ENCODE data around the gene SUCLG2.

Gene SUCLG2

GRCh38 chr3:67522081-67522480 is 132.3 kb downstream of the SUCLG2 start:
- no peak for TF ChIP-seq CSRNP3 (CRISPR knock-in tag; IDR thresholded peaks at IDR 0.05)
- TF ChIP-seq BACH2 (CRISPR knock-in tag; IDR thresholded peaks at IDR 0.05; ENCODE audit: borderline replicate concordance) = no peak
- no peak for TF ChIP-seq TOX (CRISPR knock-in tag; IDR thresholded peaks at IDR 0.05; ENCODE audit: borderline replicate concordance)
- TF ChIP-seq TCF4 (CRISPR knock-in tag; IDR thresholded peaks at IDR 0.05; ENCODE audit: borderline replicate concordance) = no peak
- no peak for ATAC-seq

GRCh38 chr3:67521053-67521646 is 133.3 kb downstream of the SUCLG2 start:
- no peak for ATAC-seq
- no peak for TF ChIP-seq ESRRG (CRISPR knock-in tag; IDR thresholded peaks at IDR 0.05)
- no peak for TF ChIP-seq SNAI2 (CRISPR knock-in tag; IDR thresholded peaks at IDR 0.05)

GRCh38 chr3:67518236-67518635 is 136.2 kb downstream of the SUCLG2 start:
- no peak for ATAC-seq
- TF ChIP-seq ZNF565 (CRISPR knock-in tag; conservative IDR thresholded peaks at IDR 0.05; ENCODE audit: low read depth) (no peak), CSRNP3 (CRISPR knock-in tag; IDR thresholded peaks at IDR 0.05) (no peak), PPARA (CRISPR knock-in tag; IDR thresholded peaks at IDR 0.05; ENCODE audit: borderline replicate concordance) (no peak), TCF4 (CRISPR knock-in tag; IDR thresholded peaks at IDR 0.05; ENCODE audit: borderline replicate concordance) (no peak), OSR1 (CRISPR knock-in tag; IDR thresholded peaks at IDR 0.05) (no peak), TSHZ2 (CRISPR knock-in tag; IDR thresholded peaks at IDR 0.05) (no peak), SNAI2 (CRISPR knock-in tag; IDR thresholded peaks at IDR 0.05) (no peak)

- no peak for TF ChIP-seq TOX (CRISPR knock-in tag; IDR thresholded peaks at IDR 0.05; ENCODE audit: borderline replicate concordance)
- no peak for TF ChIP-seq PATZ1 (CRISPR knock-in tag; IDR thresholded peaks at IDR 0.05; ENCODE audit: borderline replicate concordance)
- no peak for TF ChIP-seq ESRRG (CRISPR knock-in tag; IDR thresholded peaks at IDR 0.05)
- no peak for ATAC-seq
These were observed 136.6 kb downstream of the SUCLG2 start for GRCh38 chr3:67517781-67518180.

- TF ChIP-seq ESRRG (CRISPR knock-in tag; IDR thresholded peaks at IDR 0.05) (no peak), TOX (CRISPR knock-in tag; IDR thresholded peaks at IDR 0.05; ENCODE audit: borderline replicate concordance) (no peak), CREB5 (CRISPR knock-in tag; IDR thresholded peaks at IDR 0.05; ENCODE audit: low read depth) (no peak), GLIS3 (CRISPR knock-in tag; IDR thresholded peaks at IDR 0.05) (no peak), ARNTL (CRISPR knock-in tag; IDR thresholded peaks at IDR 0.05; ENCODE audit: borderline replicate concordance, low read depth) (no peak), OSR1 (CRISPR knock-in tag; IDR thresholded peaks at IDR 0.05) (no peak), CSRNP3 (CRISPR knock-in tag; IDR thresholded peaks at IDR 0.05) (no peak), TSHZ2 (CRISPR knock-in tag; IDR thresholded peaks at IDR 0.05) (no peak), ZNF8 (CRISPR knock-in tag; IDR thresholded peaks at IDR 0.05) (no peak), ZNF70 (CRISPR knock-in tag; IDR thresholded peaks at IDR 0.05) (no peak), TCF4 (CRISPR knock-in tag; IDR thresholded peaks at IDR 0.05; ENCODE audit: borderline replicate concordance) (no peak), RARB (CRISPR knock-in tag; IDR thresholded peaks at IDR 0.05) (no peak)
- ATAC-seq = no peak
These were observed 137.9 kb downstream of the SUCLG2 start for GRCh38 chr3:67516496-67516895.

Measured in SK-N-SH treated with all-trans-retinoic acid at 6 μM for 48 hours (cell line).